Measurements from ENCODE around the gene NRM.
A peak's percentile ranks its signal among the peaks of the same experiment; 100 is the strongest.

Gene NRM

DNA sequence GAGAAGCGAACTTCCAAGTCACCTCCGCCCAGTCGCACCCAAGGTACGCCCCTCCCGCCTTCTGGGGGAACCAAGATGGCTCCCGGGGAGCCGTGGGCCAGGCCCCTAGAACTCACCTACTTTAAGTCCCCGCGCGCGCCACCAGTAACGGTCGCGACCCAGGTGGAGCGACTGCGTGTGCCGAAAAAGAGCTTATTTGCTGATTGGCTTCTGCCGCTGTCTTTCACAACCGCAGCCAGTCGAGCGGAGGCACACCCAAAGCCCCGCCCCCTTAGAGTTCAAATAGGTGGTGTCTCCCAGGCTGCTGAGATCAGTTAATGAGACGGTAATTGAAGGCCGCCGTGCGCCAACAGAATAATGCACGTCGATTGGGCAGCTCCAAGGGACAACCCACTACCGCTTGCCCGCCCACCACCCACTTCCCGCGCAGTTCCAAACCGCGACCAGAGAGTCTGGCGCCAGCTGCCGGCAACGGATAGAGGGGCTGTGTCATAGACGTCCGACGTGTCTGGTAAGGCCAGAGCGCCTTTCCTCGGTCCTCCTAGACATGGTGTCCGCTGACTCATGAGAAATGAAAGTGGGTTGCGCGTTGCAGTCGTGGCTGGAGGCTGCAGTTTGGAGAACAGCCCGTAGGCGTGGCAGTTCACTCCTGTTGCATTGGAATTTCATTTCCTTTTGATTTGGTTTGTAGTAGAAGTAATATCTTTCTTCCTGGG, 26.5 kb upstream of the NRM start, which contains the start of gene MDC1:
Gene MDC1 (minus strand): TSS at position 153 of the 716 bp plus-strand sequence. CDS start 2,106 bp downstream, outside the sequence.
- peak within 1 kb of the TSS; percentile 93 for H3K27ac ChIP-seq
- TF ChIP-seq ZFX (IDR thresholded peaks at IDR 0.05): no peak
- TF ChIP-seq, protein P1, sequence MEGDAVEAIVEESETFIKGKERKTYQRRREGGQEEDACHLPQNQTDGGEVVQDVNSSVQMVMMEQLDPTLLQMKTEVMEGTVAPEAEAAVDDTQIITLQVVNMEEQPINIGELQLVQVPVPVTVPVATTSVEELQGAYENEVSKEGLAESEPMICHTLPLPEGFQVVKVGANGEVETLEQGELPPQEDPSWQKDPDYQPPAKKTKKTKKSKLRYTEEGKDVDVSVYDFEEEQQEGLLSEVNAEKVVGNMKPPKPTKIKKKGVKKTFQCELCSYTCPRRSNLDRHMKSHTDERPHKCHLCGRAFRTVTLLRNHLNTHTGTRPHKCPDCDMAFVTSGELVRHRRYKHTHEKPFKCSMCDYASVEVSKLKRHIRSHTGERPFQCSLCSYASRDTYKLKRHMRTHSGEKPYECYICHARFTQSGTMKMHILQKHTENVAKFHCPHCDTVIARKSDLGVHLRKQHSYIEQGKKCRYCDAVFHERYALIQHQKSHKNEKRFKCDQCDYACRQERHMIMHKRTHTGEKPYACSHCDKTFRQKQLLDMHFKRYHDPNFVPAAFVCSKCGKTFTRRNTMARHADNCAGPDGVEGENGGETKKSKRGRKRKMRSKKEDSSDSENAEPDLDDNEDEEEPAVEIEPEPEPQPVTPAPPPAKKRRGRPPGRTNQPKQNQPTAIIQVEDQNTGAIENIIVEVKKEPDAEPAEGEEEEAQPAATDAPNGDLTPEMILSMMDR (conservative IDR thresholded peaks at IDR 0.05): no peak

DNA sequence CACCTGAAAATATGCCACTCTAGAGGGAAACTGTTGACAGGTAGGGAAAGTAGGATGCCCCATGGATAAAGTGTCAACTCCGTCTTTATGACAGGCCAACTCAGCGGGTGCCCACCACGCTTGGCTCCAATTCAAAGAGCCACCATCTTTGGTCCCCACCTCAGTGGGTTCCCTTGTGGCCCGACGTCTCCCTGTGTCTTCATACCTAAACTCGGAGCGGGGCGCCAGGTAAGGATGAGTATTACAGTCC, 26.0 kb upstream of the NRM start:
- peak overlapping the region; percentile 93 for H3K27ac ChIP-seq
- no peak for TF ChIP-seq ZFX (IDR thresholded peaks at IDR 0.05)
- TF ChIP-seq, protein P1 (conservative IDR thresholded peaks at IDR 0.05): no peak

DNA sequence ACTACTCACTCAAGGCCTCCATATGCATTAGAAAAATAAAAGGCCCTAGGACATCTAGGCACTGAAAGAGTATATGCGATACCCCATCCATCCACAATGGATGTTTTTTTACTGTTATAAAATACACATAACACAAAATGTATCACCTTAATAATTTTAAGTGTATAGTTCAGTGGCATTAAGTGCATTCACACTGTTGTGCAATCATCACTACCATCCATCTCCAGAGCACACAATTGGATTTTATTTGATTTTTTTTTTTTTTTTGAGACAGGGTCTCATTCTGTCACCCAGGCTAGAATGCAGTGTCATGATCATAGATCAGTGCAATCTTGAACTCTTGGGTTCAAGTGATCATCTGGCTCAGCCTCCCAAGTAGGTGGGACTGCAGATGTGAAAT, 23.5 kb upstream of the NRM start:
- no peak overlapping the region for H3K27ac ChIP-seq
- no peak for TF ChIP-seq ZFX (IDR thresholded peaks at IDR 0.05)
- TF ChIP-seq, protein P1 (conservative IDR thresholded peaks at IDR 0.05): no peak

DNA sequence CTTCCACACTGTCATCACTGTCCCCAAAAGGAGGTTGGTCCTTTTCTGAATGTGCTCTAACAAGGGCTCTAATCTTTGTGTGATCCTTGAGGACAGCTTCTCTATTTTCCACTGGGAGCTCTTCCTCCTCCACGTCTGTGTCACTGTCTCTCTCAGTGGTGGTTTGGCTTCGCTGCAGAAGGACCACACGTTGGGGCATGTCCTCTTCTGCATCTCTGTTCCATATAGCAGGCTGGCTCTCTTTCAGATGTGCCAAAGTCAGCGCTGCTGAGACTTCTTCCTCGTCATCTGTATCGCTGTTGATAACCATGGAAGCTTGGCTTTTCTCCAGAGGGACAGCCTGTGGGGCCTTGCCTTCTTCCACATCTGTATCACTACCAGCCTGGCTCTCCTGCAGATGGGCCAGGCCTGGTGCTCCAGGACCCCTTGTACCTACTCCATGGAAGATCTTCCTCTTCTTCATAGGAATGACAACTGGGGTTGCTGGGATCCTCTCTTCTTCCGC, 21.7 kb upstream of the NRM start:
- no peak overlapping the region for H3K27ac ChIP-seq
- TF ChIP-seq ZFX (IDR thresholded peaks at IDR 0.05): no peak
- TF ChIP-seq, protein P1 (conservative IDR thresholded peaks at IDR 0.05): no peak

DNA sequence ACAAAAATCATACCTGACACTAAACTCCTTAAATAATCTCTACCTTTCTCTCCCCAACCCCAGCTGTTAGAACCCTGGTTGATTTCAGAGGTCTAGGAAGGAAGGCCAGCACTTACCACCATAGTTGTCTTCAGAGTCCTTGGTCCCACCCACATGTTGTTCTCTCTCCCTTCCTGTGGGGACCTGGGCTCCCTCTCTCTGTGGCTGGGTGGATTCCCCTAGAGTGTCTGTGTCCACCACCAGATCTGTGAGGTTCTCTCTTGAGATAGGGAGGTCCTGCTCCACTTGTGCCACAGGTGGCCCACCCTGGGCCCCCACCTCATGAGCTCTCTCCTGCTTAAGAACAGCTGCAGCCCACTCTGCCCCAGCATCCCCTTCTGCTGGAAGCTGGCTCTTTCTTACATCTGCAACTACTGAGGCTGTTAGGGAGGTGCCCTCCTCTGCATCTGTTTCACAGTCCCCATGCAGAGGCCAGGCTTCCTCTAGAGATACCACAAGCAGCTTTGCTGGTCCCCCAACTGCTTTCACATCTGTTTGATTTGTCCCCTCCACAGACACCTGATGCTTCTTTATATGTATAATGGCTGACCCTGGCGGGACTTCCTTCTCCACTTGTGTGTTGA, 21.1 kb upstream of the NRM start:
- TF ChIP-seq, protein P1 (conservative IDR thresholded peaks at IDR 0.05): no peak
- no peak for TF ChIP-seq ZFX (IDR thresholded peaks at IDR 0.05)
- H3K27ac ChIP-seq: no peak overlapping the region

DNA sequence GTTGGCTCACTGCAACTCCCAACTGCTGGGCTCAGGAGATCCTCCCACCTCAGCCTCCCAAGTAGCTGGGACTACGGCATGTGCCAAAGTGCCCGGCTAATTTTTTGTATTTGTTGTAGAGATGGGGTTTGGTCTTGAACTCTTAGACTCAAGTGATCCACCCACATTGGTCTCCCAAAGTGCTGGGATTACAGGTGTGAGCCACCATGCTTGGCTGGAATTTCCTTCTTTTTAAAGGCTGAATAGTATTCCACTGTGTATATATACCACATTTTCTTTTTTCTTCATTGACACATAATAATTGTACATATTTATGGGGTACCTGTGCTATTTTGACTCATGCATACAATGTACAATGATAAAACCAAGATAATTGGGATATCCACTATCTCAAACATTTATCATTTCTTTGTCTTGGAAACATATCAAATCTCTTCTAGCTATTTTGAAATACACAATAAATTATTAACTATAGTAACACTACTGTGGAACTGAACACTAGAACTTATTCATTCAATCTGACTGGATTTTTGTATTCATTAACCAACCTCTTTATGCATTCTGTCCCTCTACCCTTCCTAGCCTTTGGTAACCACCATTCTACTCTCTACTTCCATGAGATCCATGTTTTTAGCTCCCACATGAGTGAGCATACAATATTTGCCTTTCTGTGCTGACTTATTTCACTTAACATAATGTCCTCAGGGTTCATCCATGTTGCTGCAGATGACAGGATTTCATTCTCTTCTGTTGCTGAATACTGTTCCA, 18.5 kb upstream of the NRM start:
- no peak overlapping the region for H3K27ac ChIP-seq
- TF ChIP-seq ZFX (IDR thresholded peaks at IDR 0.05): no peak
- TF ChIP-seq, protein P1 (conservative IDR thresholded peaks at IDR 0.05): no peak
